ENCODE measurements around the gene ABCA5. TPM values are rescaled to one million over a fixed set of nuclear protein-coding genes. Genes with fewer than 3 reads are reported as not detected.
A peak's percentile ranks its signal among the peaks of the same experiment; 100 is the strongest.

Gene ABCA5
- total and polyA plus RNA-seq, 2 donors (not counting 3 experiments of a cell fraction or from before 2014, with no cell fraction given) = 9.3 to 23.2 TPM

DNA sequence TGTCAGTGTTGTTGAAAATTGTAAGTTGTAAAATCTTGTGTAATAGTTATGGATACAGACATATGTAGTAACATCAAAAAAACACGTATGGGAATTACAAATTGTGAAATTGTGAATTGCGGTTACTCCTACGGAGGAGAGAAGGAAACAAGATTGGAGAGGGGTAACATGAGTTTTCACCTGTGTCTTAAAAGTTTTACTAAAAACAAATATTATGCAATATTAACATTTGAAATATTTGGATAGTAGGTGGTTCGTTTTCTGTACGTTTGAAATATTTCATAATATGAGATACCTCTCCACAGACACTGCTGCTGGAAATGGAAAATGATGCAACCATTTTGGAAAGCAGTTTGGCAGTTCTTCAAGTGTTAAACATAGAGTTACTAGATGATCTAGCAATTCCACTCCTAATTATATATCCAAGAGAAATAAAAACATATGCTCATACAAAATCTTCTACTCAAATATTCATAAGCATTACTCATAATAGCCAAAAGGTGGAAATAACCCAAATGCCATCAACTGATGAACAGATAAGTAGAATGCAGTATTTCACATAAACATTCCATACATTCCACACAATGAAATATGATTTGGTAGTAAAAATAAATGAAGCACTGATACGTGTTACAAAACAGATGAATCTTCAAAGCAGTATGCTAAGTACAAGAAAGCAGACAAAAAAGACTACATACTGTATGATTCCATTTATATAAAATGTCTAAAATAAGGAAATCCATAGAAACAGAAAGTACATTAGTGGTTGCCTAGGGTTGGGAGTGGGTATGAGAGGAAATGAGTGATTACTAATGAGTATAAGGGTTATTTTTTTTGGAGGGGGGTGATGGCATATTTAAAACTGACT is 57.6 kb downstream of the ABCA5 start:
- H3K27ac ChIP-seq (ENCODE audit: insufficient read depth, low read depth, low read length) = peak overlapping the region; percentile 86
- POLR2A ChIA-PET = no interaction called here
- peak; percentile 81 for FAIRE-seq

More for the DNA sequence above, 57.6 kb downstream of the ABCA5 start:
- dilution Hi-C loops (cut with MboI; ENCODE audit: extremely low pct_ligation_motif_present, low sequenced_read_pairs) = no loop called here
- DNase-seq (ENCODE audit: low read depth, low spot score) = peak; percentile 85
- Histone ChIP-seq H3K27me3 (ENCODE audit: control insufficient read depth in 2 of 2, insufficient read depth in 2 of 2, low read length in 2 of 2) (no peaks in the 10 kb centered on the region), H4K20me1 (replicated peaks; ENCODE audit: control insufficient read depth, extremely low read depth, insufficient read depth, low read length) (no peaks in the 10 kb centered on the region), H3K36me3 (ENCODE audit: control insufficient read depth in 2 of 2, extremely low read depth in 1 of 2, insufficient read depth in 2 of 2, low read length in 2 of 2) (no peaks in the 10 kb centered on the region), H3K9me1 (replicated peaks; ENCODE audit: control insufficient read depth, extremely low read depth, insufficient read depth, low read length) (no peaks in the 10 kb centered on the region), H3K4me3 (replicated peaks in 1 of 3; ENCODE audit: insufficient read depth in 1 of 3, low read depth in 1 of 3, low read length in 3 of 3) (peak overlapping the region in 1 of 3 experiments; percentile 50), H3K4me1 (ENCODE audit: control insufficient read depth, extremely low read depth, insufficient read depth, low read length) (peaks cover 29% of the 10 kb centered on the region), H3K79me2 (ENCODE audit: control insufficient read depth, insufficient read depth, low read length) (no peaks in the 10 kb centered on the region), H3K9ac (replicated peaks; ENCODE audit: extremely low read depth, insufficient read depth, low read length) (peak overlapping the region; percentile 55), H2AFZ (ENCODE audit: low read depth, low read length) (peak overlapping the region; percentile 27), H3K4me2 (ENCODE audit: insufficient read depth, low read length) (peak overlapping the region; percentile 74), H3K9me3 (replicated peaks; ENCODE audit: control insufficient read depth, insufficient read depth, low read length) (no peaks in the 10 kb centered on the region)
- TSS peak; percentile 45 for BruUV-seq (replicated peaks)
- TF ChIP-seq EZH2 (IDR thresholded peaks at IDR 0.05; ENCODE audit: borderline replicate concordance, low read depth, low read length, severe bottlenecking) (no peak), FOS (IDR thresholded peaks at IDR 0.05; ENCODE audit: borderline replicate concordance, insufficient read depth, low read length) (peak; percentile 29), JUN (IDR thresholded peaks at IDR 0.05; ENCODE audit: borderline replicate concordance, insufficient read depth, insufficient read length, low read depth) (peak; percentile 75), POLR2A (IDR thresholded peaks at IDR 0.05; ENCODE audit: low read depth, low read length) (no peak), POLR2AphosphoS5 (IDR thresholded peaks at IDR 0.05; ENCODE audit: insufficient read depth, low read depth, low read length) (no peak), GATA2 (IDR thresholded peaks at IDR 0.05; ENCODE audit: insufficient read depth, insufficient read length, low read depth, low read length) (peak; percentile 90), MYC (IDR thresholded peaks at IDR 0.05; ENCODE audit: low read depth, low read length) (no peak)
- TF ChIP-seq, protein P1, sequence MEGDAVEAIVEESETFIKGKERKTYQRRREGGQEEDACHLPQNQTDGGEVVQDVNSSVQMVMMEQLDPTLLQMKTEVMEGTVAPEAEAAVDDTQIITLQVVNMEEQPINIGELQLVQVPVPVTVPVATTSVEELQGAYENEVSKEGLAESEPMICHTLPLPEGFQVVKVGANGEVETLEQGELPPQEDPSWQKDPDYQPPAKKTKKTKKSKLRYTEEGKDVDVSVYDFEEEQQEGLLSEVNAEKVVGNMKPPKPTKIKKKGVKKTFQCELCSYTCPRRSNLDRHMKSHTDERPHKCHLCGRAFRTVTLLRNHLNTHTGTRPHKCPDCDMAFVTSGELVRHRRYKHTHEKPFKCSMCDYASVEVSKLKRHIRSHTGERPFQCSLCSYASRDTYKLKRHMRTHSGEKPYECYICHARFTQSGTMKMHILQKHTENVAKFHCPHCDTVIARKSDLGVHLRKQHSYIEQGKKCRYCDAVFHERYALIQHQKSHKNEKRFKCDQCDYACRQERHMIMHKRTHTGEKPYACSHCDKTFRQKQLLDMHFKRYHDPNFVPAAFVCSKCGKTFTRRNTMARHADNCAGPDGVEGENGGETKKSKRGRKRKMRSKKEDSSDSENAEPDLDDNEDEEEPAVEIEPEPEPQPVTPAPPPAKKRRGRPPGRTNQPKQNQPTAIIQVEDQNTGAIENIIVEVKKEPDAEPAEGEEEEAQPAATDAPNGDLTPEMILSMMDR (IDR thresholded peaks at IDR 0.05; ENCODE audit: extremely low read depth in 1 of 2, insufficient read depth in 1 of 2, low read depth in 1 of 2, low read length in 2 of 2) = no peak
- TF ChIP-seq, protein P2, sequence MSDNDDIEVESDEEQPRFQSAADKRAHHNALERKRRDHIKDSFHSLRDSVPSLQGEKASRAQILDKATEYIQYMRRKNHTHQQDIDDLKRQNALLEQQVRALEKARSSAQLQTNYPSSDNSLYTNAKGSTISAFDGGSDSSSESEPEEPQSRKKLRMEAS (IDR thresholded peaks at IDR 0.05; ENCODE audit: insufficient read depth, insufficient read length) = no peak
- CTCF ChIA-PET = no interaction called here
- intact Hi-C loops (cut with micrococcal nuclease) = loop anchor here (1.0 to 5.0 kb wide), 3 partner anchors 57 to 1293 kb away; partner anchors contain the start of gene ABCA5
